A673 (cell line): ENCODE measurements around the gene SCN3B. TPM values are rescaled to one million over a fixed set of nuclear protein-coding genes. Genes with fewer than 3 reads are reported as not detected.

Experiments used
- BruUV-seq: library from RNA; stranded (reverse); fragments of 400-500 nt; replicated peaks from 2 replicates; lab custom pipeline; 2021; lab: Mats Ljungman, UMichigan
- CTCF ChIA-PET: fragments of 300-600 bp; sonication (Branson Sonifier 250); formaldehyde crosslinking; loops from one replicate; lab custom pipeline; 2022; ENCODE audit warnings: antibody characterized with exemption; lab: Charles Lee
- POLR2A ChIA-PET: fragments of 300-600 bp; sonication (Branson Sonifier 250); formaldehyde crosslinking; loops from one replicate; lab custom pipeline; 2022; ENCODE audit warnings: antibody characterized with exemption; ENCODE audit not compliant: low non-redundant PET; lab: Charles Lee
- DNase-seq: peaks from one replicate; pipeline ENCODE4 v3.0.0-alpha.2; 2015; ENCODE audit warnings: low spot score
- H3K27ac ChIP-seq: fragments of 200-600 bp; sonication (generic); 2 replicates; pipeline ENCODE4 v1.5.1; 2016; ENCODE audit warnings: mixed run types, low read depth, mild to moderate bottlenecking, mixed read lengths, antibody characterized with exemption, low read length; ENCODE audit not compliant: poor library complexity, severe bottlenecking
- H3K27me3 ChIP-seq: fragments of 200-600 bp; sonication (generic); replicated peaks from 2 replicates; pipeline ENCODE4 v1.6.1; 2017; ENCODE audit warnings: mixed run types, low read depth, mild to moderate bottlenecking, mixed read lengths, antibody characterized with exemption, low read length; ENCODE audit not compliant: insufficient read depth, poor library complexity
- H3K36me3 ChIP-seq: fragments of 200-600 bp; sonication (generic); 2 replicates; pipeline ENCODE4 v1.6.1; 2016; ENCODE audit warnings: mixed run types, mild to moderate bottlenecking, mixed read lengths, antibody characterized with exemption, low read length; ENCODE audit not compliant: insufficient read depth, poor library complexity, severe bottlenecking
- H3K4me1 ChIP-seq: fragments of 200-600 bp; sonication (generic); 2 replicates; pipeline ENCODE4 v1.6.1; 2017; ENCODE audit warnings: mixed run types, mild to moderate bottlenecking, mixed read lengths, antibody characterized with exemption, low read length; ENCODE audit not compliant: insufficient read depth, poor library complexity, severe bottlenecking
- H3K4me3 ChIP-seq: fragments of 200-600 bp; sonication (generic); 2 replicates; pipeline ENCODE4 v1.5.1; 2016; ENCODE audit warnings: low read depth, mixed run types, mild to moderate bottlenecking, mixed read lengths, low read length; ENCODE audit not compliant: poor library complexity, severe bottlenecking
- H3K9me3 ChIP-seq: fragments of 200-600 bp; sonication (generic); 2 replicates; pipeline ENCODE4 v1.6.1; 2016; ENCODE audit warnings: mixed run types, low read depth, mild to moderate bottlenecking, mixed read lengths, antibody characterized with exemption, low read length; ENCODE audit not compliant: poor library complexity, severe bottlenecking
- CTCF ChIP-seq: fragments of 300-800, 200-600 bp; sonication (generic); conservative IDR thresholded peaks from 2 replicates; pipeline ENCODE4 v1.5.1; 2017; ENCODE audit warnings: low read depth, mild to moderate bottlenecking, antibody characterized with exemption, low read length, moderate library complexity, mixed read lengths
- EZH2 ChIP-seq: fragments of 200-600 bp; sonication (generic); IDR thresholded peaks from 2 replicates; pipeline ENCODE4 v1.6.1; 2017; ENCODE audit warnings: borderline replicate concordance, low read depth, mild to moderate bottlenecking, mixed read lengths, antibody characterized with exemption, low read length; ENCODE audit not compliant: poor library complexity, severe bottlenecking
- intact Hi-C: fragments of 100-400 bp; cut with micrococcal nuclease; formaldehyde crosslinking; loops from one replicate; pipeline ENCODE4 v1.10.0; 2022; ENCODE audit not compliant: unreplicated experiment
- total RNA-seq: library from RNA; stranded (reverse); gene quantifications from 2 replicates; pipeline ENCODE4 v1.2.3, GENCODE V29; 2021

The SCN3B gene
- total RNA-seq, 1 experiment from 2014 or later, result 0.13 TPM

- H3K9me3 ChIP-seq, result no peaks in the 10 kb centered on the region
- no peak overlapping the region for H3K4me3 ChIP-seq
- CTCF ChIA-PET, result interaction anchor here (0.7 to 1.3 kb wide), 4 partner anchors 112 to 780 kb away, joined by 3 to 6 read pairs (median 4); no protein-coding TSS in a partner anchor
- H3K4me1 ChIP-seq, result peaks cover 4% of the 10 kb centered on the region
- no peaks in the 10 kb centered on the region for H3K36me3 ChIP-seq
- POLR2A ChIA-PET, result no interaction called here
- DNase-seq, result peak; percentile 65
- no TSS peak for BruUV-seq
- no peak overlapping the region for H3K27ac ChIP-seq
- intact Hi-C loops, result loop anchor here (1.0 kb wide), 1 partner anchor 127 kb away; no protein-coding TSS in a partner anchor
- TF ChIP-seq CTCF (peak; percentile 99), EZH2 (no peak)
- no peaks in the 10 kb centered on the region for H3K27me3 ChIP-seq
These were observed 73.7 kb downstream of the SCN3B start for GRCh38 chr11:123580557-123581275.

GRCh38 chr11:123580137-123580536 is 74.3 kb downstream of the SCN3B start:
- CTCF ChIA-PET, result interaction anchor here (1.3 kb wide), 1 partner anchor 128 kb away, joined by 6 read pairs; no protein-coding TSS in a partner anchor
- DNase-seq, result no peak
- BruUV-seq, result no TSS peak
- no peaks in the 10 kb centered on the region for H3K4me1 ChIP-seq
- H3K4me3 ChIP-seq, result no peak overlapping the region
- POLR2A ChIA-PET, result no interaction called here
- TF ChIP-seq EZH2, result no peak
- TF ChIP-seq CTCF, result no peak
- H3K36me3 ChIP-seq, result no peaks in the 10 kb centered on the region
- no peaks in the 10 kb centered on the region for H3K27me3 ChIP-seq
- intact Hi-C loops, result loop anchor here (1.0 kb wide), 1 partner anchor 127 kb away; no protein-coding TSS in a partner anchor
- H3K27ac ChIP-seq, result no peak overlapping the region
- no peaks in the 10 kb centered on the region for H3K9me3 ChIP-seq

GRCh38 chr11:123579482-123579812 is 75.0 kb downstream of the SCN3B start:
- DNase-seq, result no peak
- ChIA-PET POLR2A (no interaction called here), CTCF (interaction anchor here (0.6 kb wide), 1 partner anchor 110 kb away, joined by 3 read pairs; no protein-coding TSS in a partner anchor)
- no peak for TF ChIP-seq EZH2
- intact Hi-C loops, result loop anchor here (5.0 kb wide), 1 partner anchor 172 kb away; no protein-coding TSS in a partner anchor
- no peak overlapping the region for H3K27ac ChIP-seq
- H3K4me1 ChIP-seq, result no peaks in the 10 kb centered on the region
- no peak overlapping the region for H3K4me3 ChIP-seq
- no peaks in the 10 kb centered on the region for H3K27me3 ChIP-seq
- no peaks in the 10 kb centered on the region for H3K36me3 ChIP-seq
- no TSS peak for BruUV-seq
- no peaks in the 10 kb centered on the region for H3K9me3 ChIP-seq

Other genes with a start within 250 kb of the SCN3B start
- gene GRAMD1B, start 224.4 kb downstream of the SCN3B start, total RNA-seq, result 12.8 and 13.0 TPM in 2 replicates
- gene ZNF202, start 87.0 kb upstream of the SCN3B start, total RNA-seq, result 28.5 and 31.0 TPM in 2 replicates
- not detected in 2 replicates for gene OR6X1, start 99.9 kb upstream of the SCN3B start, total RNA-seq
- gene OR6M1, start 151.7 kb upstream of the SCN3B start, total RNA-seq, result not detected in 2 replicates
- gene TMEM225, start 231.0 kb upstream of the SCN3B start, total RNA-seq, result not detected in 2 replicates
- gene OR8D4, start 247.5 kb upstream of the SCN3B start, total RNA-seq, result not detected in 2 replicates